ENCODE data around the gene OSBP2. TPM values are rescaled to one million over a fixed set of nuclear protein-coding genes. Genes with fewer than 3 reads are reported as not detected.

OSBP2 gene
- total and polyA plus RNA-seq, 2 experiments from 2014 or later = 2.1 to 2.9 TPM

DNA sequence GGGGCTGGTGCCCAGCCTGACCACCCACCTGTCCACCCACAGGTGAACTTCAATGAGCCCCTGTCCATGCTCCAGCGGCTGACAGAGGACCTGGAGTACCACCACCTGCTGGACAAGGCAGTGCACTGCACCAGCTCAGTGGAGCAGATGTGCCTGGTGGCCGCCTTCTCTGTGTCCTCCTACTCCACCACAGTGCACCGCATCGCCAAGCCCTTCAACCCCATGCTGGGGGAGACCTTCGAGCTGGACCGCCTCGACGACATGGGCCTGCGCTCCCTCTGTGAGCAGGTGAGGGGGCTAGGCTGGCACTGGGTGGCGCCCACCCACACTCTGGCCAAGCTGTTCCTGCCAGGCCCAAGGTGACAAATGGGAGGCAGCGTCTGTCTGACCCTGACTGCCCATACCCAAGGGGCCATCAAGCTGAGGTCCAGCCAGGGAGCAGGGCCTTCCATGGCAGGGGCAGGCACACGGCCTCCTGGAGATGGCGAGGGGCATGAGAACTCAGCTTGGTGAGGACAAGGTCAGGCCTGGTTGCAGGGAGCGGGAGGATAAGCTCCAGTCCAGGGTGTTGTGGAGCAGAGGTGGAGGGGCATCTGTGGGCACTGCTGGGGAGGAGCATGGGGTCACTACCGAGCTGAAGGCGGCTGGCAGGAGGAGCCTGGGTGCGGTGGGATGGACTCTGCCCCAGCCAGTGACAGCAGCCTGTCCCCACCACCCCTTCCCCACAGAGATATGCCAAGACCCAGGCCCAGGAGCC, 196.2 kb downstream of the OSBP2 start:
- H3K4me1 Mint-ChIP-seq = peaks cover 30% of the 10 kb centered on the region
- H3F3A ChIP-seq (replicated peaks; ENCODE audit: low read depth) = no peaks in the 10 kb centered on the region
- DNase-seq (ENCODE audit: low spot score) (peak; percentile 71), ATAC-seq (peak; percentile 84)
- peaks cover 5% of the 10 kb centered on the region; the same call in 1 of the 2 replicates for H3K4me1 ChIP-seq (ENCODE audit: insufficient read depth)
- no peak overlapping the region for H3K4me3 Mint-ChIP-seq
- H3K27me3 Mint-ChIP-seq (ENCODE audit: insufficient read depth, low read depth, poor library complexity) = peaks cover 17% of the 10 kb centered on the region
- no peak overlapping the region for H2AFZ ChIP-seq
- TF ChIP-seq, protein P1, sequence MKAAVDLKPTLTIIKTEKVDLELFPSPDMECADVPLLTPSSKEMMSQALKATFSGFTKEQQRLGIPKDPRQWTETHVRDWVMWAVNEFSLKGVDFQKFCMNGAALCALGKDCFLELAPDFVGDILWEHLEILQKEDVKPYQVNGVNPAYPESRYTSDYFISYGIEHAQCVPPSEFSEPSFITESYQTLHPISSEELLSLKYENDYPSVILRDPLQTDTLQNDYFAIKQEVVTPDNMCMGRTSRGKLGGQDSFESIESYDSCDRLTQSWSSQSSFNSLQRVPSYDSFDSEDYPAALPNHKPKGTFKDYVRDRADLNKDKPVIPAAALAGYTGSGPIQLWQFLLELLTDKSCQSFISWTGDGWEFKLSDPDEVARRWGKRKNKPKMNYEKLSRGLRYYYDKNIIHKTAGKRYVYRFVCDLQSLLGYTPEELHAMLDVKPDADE (IDR thresholded peaks at IDR 0.05) = no peak
- TF ChIP-seq JUNB (IDR thresholded peaks at IDR 0.05; ENCODE audit: unreplicated experiment) (no peak), ZNF114 (CRISPR knock-in tag; IDR thresholded peaks at IDR 0.05) (no peak), CREB1 (CRISPR knock-in tag; IDR thresholded peaks at IDR 0.05; ENCODE audit: low read depth) (no peak), EZH2phosphoT487 (IDR thresholded peaks at IDR 0.05; ENCODE audit: unreplicated experiment) (no peak), ZNF331 (CRISPR knock-in tag; IDR thresholded peaks at IDR 0.05; ENCODE audit: low read depth) (no peak), NANOG (IDR thresholded peaks at IDR 0.05; ENCODE audit: borderline replicate concordance) (no peak)
- TF ChIP-seq, protein P2, sequence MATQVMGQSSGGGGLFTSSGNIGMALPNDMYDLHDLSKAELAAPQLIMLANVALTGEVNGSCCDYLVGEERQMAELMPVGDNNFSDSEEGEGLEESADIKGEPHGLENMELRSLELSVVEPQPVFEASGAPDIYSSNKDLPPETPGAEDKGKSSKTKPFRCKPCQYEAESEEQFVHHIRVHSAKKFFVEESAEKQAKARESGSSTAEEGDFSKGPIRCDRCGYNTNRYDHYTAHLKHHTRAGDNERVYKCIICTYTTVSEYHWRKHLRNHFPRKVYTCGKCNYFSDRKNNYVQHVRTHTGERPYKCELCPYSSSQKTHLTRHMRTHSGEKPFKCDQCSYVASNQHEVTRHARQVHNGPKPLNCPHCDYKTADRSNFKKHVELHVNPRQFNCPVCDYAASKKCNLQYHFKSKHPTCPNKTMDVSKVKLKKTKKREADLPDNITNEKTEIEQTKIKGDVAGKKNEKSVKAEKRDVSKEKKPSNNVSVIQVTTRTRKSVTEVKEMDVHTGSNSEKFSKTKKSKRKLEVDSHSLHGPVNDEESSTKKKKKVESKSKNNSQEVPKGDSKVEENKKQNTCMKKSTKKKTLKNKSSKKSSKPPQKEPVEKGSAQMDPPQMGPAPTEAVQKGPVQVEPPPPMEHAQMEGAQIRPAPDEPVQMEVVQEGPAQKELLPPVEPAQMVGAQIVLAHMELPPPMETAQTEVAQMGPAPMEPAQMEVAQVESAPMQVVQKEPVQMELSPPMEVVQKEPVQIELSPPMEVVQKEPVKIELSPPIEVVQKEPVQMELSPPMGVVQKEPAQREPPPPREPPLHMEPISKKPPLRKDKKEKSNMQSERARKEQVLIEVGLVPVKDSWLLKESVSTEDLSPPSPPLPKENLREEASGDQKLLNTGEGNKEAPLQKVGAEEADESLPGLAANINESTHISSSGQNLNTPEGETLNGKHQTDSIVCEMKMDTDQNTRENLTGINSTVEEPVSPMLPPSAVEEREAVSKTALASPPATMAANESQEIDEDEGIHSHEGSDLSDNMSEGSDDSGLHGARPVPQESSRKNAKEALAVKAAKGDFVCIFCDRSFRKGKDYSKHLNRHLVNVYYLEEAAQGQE (IDR thresholded peaks at IDR 0.05; ENCODE audit: unreplicated experiment) = no peak
- TF ChIP-seq, protein P3, sequence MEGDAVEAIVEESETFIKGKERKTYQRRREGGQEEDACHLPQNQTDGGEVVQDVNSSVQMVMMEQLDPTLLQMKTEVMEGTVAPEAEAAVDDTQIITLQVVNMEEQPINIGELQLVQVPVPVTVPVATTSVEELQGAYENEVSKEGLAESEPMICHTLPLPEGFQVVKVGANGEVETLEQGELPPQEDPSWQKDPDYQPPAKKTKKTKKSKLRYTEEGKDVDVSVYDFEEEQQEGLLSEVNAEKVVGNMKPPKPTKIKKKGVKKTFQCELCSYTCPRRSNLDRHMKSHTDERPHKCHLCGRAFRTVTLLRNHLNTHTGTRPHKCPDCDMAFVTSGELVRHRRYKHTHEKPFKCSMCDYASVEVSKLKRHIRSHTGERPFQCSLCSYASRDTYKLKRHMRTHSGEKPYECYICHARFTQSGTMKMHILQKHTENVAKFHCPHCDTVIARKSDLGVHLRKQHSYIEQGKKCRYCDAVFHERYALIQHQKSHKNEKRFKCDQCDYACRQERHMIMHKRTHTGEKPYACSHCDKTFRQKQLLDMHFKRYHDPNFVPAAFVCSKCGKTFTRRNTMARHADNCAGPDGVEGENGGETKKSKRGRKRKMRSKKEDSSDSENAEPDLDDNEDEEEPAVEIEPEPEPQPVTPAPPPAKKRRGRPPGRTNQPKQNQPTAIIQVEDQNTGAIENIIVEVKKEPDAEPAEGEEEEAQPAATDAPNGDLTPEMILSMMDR (conservative IDR thresholded peaks at IDR 0.05; ENCODE audit: low read depth in 2 of 2) = peak; percentile 67 to 88
- no peaks in the 10 kb centered on the region for H3K9me2 ChIP-seq (ENCODE audit: insufficient read depth)
- H3K79me2 ChIP-seq (replicated peaks; ENCODE audit: insufficient read depth) = no peaks in the 10 kb centered on the region
- no peak overlapping the region for H3K4me2 ChIP-seq
- no peaks in the 10 kb centered on the region for H3K27me3 ChIP-seq (ENCODE audit: insufficient read depth)
- H3K27ac Mint-ChIP-seq = no peak overlapping the region
- peaks cover 14% of the 10 kb centered on the region; the same call in 2 of the 3 replicates for H3K36me3 Mint-ChIP-seq (ENCODE audit: low read depth)
- H3K36me3 ChIP-seq (ENCODE audit: insufficient read depth) = no peaks in the 10 kb centered on the region
- no peak overlapping the region for H3K27ac ChIP-seq (ENCODE audit: low read depth)
- H3K4me3 ChIP-seq = no peak overlapping the region
- no peaks in the 10 kb centered on the region for H3K9me3 Mint-ChIP-seq
- H4K20me1 ChIP-seq (replicated peaks; ENCODE audit: insufficient read depth) = no peaks in the 10 kb centered on the region
